ENCODE data around the gene KBTBD2. TPM values are rescaled to one million over a fixed set of nuclear protein-coding genes. Genes with fewer than 3 reads are reported as not detected.
"Not testable (repeated sequence)": the region's sequence is repeated elsewhere in the genome, so short reads cannot be mapped to it uniquely, and the experiment has no call there.

Gene KBTBD2
- polyA plus RNA-seq, 3 donors, result 23.7 to 48.4 (median 33.9) TPM

DNA sequence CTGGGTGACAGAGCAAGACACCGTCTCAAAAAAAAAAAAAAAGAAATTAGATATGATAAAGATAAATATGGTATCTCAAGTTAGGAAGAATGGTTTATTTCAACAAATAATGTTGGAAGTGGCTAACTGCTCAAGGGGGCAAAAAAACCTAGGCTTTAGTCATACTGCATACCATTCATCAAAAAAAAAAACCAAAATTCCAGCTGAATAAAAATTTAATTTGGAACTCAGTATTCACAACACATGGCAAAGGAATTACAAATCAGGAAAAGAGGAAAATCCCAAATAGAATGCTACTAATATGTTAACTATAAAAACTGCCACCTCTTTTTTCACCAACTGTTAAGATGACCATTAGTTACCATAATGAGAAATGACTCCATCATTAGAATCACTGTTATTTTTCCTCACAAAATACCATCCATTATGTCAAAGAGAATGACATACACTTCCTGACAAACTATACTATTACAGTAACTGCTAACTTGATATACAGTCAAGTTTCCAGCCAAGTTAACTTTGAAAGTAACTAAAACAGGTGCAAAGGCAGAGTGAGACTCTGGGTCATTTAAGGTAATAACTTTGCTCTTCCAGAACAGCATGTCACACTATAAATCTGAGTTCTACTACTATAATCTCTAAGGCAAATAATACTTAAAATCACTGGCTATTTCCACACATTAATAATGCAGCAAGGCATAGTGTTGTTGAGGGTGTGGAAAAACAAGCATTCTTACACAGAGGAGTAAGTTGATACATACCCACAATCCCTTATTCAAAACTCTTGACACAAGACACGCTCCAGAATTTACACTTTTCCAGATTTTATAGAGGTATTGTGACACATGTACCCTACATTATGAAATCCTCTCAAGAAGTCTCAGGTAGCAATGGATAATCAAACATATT lies 10.2 kb downstream of the KBTBD2 start:
- H4K20me1 ChIP-seq (ENCODE audit: insufficient read depth, low read length), result peaks cover 99% of the 10 kb centered on the region
- TF ChIP-seq, protein P1, sequence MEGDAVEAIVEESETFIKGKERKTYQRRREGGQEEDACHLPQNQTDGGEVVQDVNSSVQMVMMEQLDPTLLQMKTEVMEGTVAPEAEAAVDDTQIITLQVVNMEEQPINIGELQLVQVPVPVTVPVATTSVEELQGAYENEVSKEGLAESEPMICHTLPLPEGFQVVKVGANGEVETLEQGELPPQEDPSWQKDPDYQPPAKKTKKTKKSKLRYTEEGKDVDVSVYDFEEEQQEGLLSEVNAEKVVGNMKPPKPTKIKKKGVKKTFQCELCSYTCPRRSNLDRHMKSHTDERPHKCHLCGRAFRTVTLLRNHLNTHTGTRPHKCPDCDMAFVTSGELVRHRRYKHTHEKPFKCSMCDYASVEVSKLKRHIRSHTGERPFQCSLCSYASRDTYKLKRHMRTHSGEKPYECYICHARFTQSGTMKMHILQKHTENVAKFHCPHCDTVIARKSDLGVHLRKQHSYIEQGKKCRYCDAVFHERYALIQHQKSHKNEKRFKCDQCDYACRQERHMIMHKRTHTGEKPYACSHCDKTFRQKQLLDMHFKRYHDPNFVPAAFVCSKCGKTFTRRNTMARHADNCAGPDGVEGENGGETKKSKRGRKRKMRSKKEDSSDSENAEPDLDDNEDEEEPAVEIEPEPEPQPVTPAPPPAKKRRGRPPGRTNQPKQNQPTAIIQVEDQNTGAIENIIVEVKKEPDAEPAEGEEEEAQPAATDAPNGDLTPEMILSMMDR (IDR thresholded peaks at IDR 0.05), result no peak
- H3K79me2 ChIP-seq (ENCODE audit: insufficient read depth, low read length), result peaks cover 100% of the 10 kb centered on the region
- no CpG with 5 or more reads among the region's 2 CpGs for WGBS (ENCODE audit: insufficient coverage)
- intact Hi-C loops (cut with micrococcal nuclease), result loop anchor here in 1 of 2 donors (10.0 kb wide), 1 partner anchor 63 kb away; no protein-coding TSS in a partner anchor
- Mint-ChIP-seq H3K4me3 (no peak overlapping the region), H3K36me3 (peaks cover 17 to 30% of the 10 kb centered on the region in 2 donors), H3K9me3 (no peaks in the 10 kb centered on the region), H3K4me1 (peaks cover 26% of the 10 kb centered on the region), H3K27me3 (ENCODE audit: low read depth in 3 of 3) (no peaks in the 10 kb centered on the region), H3K27ac (peak overlapping the region in 3 of 7 donors; percentile 22 to 60 (median 46))
- H3K27me3 ChIP-seq (ENCODE audit: control insufficient read depth in 2 of 2, insufficient read depth in 2 of 2, low read length in 2 of 2), result no peaks in the 10 kb centered on the region
- H3K4me2 ChIP-seq (replicated peaks; ENCODE audit: extremely low read depth, low read length, poor library complexity, severe bottlenecking), result no peak overlapping the region
- no peak for DNase-seq
- H2AFZ ChIP-seq (ENCODE audit: insufficient read depth, low read depth, low read length, poor library complexity, severe bottlenecking), result no peak overlapping the region
- no peak overlapping the region for H3K4me3 ChIP-seq (replicated peaks in 1 of 3; ENCODE audit: low read depth in 2 of 3, low read length in 3 of 3)
- H3K27ac ChIP-seq (ENCODE audit: low read depth in 1 of 2, low read length in 2 of 2), result peak overlapping the region in 1 of 2 donors; percentile 25
- H3K9me3 ChIP-seq (replicated peaks in 1 of 2; ENCODE audit: control insufficient read depth in 1 of 2, insufficient read depth in 1 of 2, low read length in 2 of 2), result no peaks in the 10 kb centered on the region
- peaks cover under 1 to 14% of the 10 kb centered on the region in 2 donors for H3K36me3 ChIP-seq (replicated peaks in 1 of 2; ENCODE audit: control insufficient read depth in 1 of 2, insufficient read depth in 2 of 2, low read length in 2 of 2)
- H3K4me1 ChIP-seq (ENCODE audit: control insufficient read depth in 1 of 2, insufficient read depth in 2 of 2, low read length in 2 of 2), result no peaks in the 10 kb centered on the region
- no peak overlapping the region for H3K9ac ChIP-seq (ENCODE audit: insufficient read depth, low read length, poor library complexity, severe bottlenecking)

- Histone ChIP-seq H3K4me1 (ENCODE audit: control insufficient read depth in 1 of 2, insufficient read depth in 2 of 2, low read length in 2 of 2) (no peaks in the 10 kb centered on the region), H3K27ac (ENCODE audit: low read depth in 1 of 2, low read length in 2 of 2) (peak overlapping the region in 1 of 2 donors; percentile 61), H2AFZ (ENCODE audit: insufficient read depth, low read depth, low read length, poor library complexity, severe bottlenecking) (no peak overlapping the region), H3K9me3 (replicated peaks in 1 of 2; ENCODE audit: control insufficient read depth in 1 of 2, insufficient read depth in 1 of 2, low read length in 2 of 2) (no peaks in the 10 kb centered on the region), H3K4me2 (replicated peaks; ENCODE audit: extremely low read depth, low read length, poor library complexity, severe bottlenecking) (no peak overlapping the region), H3K36me3 (replicated peaks in 1 of 2; ENCODE audit: control insufficient read depth in 1 of 2, insufficient read depth in 2 of 2, low read length in 2 of 2) (peaks cover 16 to 31% of the 10 kb centered on the region in 2 donors), H4K20me1 (ENCODE audit: insufficient read depth, low read length) (peaks cover 100% of the 10 kb centered on the region), H3K4me3 (replicated peaks in 1 of 3; ENCODE audit: low read depth in 2 of 3, low read length in 3 of 3) (no peak overlapping the region), H3K9ac (ENCODE audit: insufficient read depth, low read length, poor library complexity, severe bottlenecking) (no peak overlapping the region), H3K27me3 (ENCODE audit: control insufficient read depth in 2 of 2, insufficient read depth in 2 of 2, low read length in 2 of 2) (no peaks in the 10 kb centered on the region), H3K79me2 (ENCODE audit: insufficient read depth, low read length) (peaks cover 99% of the 10 kb centered on the region)
- peak in 2 of 3 donors; percentile 6 to 8 for DNase-seq
- Mint-ChIP-seq H3K36me3 (peaks cover 17 to 38% of the 10 kb centered on the region in 2 donors), H3K27me3 (ENCODE audit: low read depth in 3 of 3) (no peaks in the 10 kb centered on the region), H3K4me1 (peaks cover 25% of the 10 kb centered on the region), H3K27ac (peak overlapping the region in 3 of 7 donors; percentile 57 to 63 (median 61)), H3K4me3 (no peak overlapping the region), H3K9me3 (no peaks in the 10 kb centered on the region)
- WGBS (ENCODE audit: insufficient coverage), result no CpG with 5 or more reads among the region's 2 CpGs
- intact Hi-C loops (cut with micrococcal nuclease), result no loop called here
- TF ChIP-seq, protein P1 (IDR thresholded peaks at IDR 0.05), result no peak
Observed at GRCh38 chr7:32879460-32879859, 12.1 kb downstream of the KBTBD2 start.

- Mint-ChIP-seq H3K36me3 (peaks cover 24 to 48% of the 10 kb centered on the region in 2 donors), H3K27ac (peak overlapping the region in 3 of 7 donors; percentile 35 to 41 (median 37)), H3K4me1 (peaks cover 25% of the 10 kb centered on the region)
- H3K4me2 ChIP-seq (replicated peaks; ENCODE audit: extremely low read depth, low read length, poor library complexity, severe bottlenecking); intact Hi-C loops (cut with micrococcal nuclease); H3K27me3 Mint-ChIP-seq (ENCODE audit: low read depth in 3 of 3); H3K27me3 ChIP-seq (ENCODE audit: control insufficient read depth in 2 of 2, insufficient read depth in 2 of 2, low read length in 2 of 2); H3K9me3 ChIP-seq (replicated peaks in 1 of 2; ENCODE audit: control insufficient read depth in 1 of 2, insufficient read depth in 1 of 2, low read length in 2 of 2); H3K9ac ChIP-seq (ENCODE audit: insufficient read depth, low read length, poor library complexity, severe bottlenecking); H3K27ac ChIP-seq (ENCODE audit: low read depth in 1 of 2, low read length in 2 of 2); H3K4me1 ChIP-seq (ENCODE audit: control insufficient read depth in 1 of 2, insufficient read depth in 2 of 2, low read length in 2 of 2); DNase-seq; H3K4me3 ChIP-seq (replicated peaks in 1 of 3; ENCODE audit: low read depth in 2 of 3, low read length in 3 of 3); H2AFZ ChIP-seq (ENCODE audit: insufficient read depth, low read depth, low read length, poor library complexity, severe bottlenecking); H3K9me3 Mint-ChIP-seq; H3K4me3 Mint-ChIP-seq: not testable (repeated sequence)
- Histone ChIP-seq H3K79me2 (ENCODE audit: insufficient read depth, low read length) (peaks cover 95% of the 10 kb centered on the region), H3K36me3 (replicated peaks in 1 of 2; ENCODE audit: control insufficient read depth in 1 of 2, insufficient read depth in 2 of 2, low read length in 2 of 2) (peaks cover 26 to 45% of the 10 kb centered on the region in 2 donors), H4K20me1 (ENCODE audit: insufficient read depth, low read length) (peaks cover 100% of the 10 kb centered on the region)
- 100% methylated on average over 3 of the region's 8 CpGs for WGBS (ENCODE audit: insufficient coverage)
Observed at GRCh38 chr7:32878023-32878422, 13.5 kb downstream of the KBTBD2 start.
